Mesothelial cell of epicardium (in vitro differentiated cells): Measurements from ENCODE around the gene PDF. TPM values are rescaled to one million over a fixed set of nuclear protein-coding genes. Genes with fewer than 3 reads are reported as not detected.
A peak's percentile ranks its signal among the peaks of the same experiment; 100 is the strongest.

Experiments
- DNase-seq, 2 experiments: peaks; one replicate each; pipeline ENCODE4 v3.0.0; 2021; ENCODE audit warnings: low spot score in 2 of 2; ENCODE audit not compliant: unreplicated experiment in 2 of 2
- H3K27ac Mint-ChIP-seq: 2 replicates; pipeline ENCODE4 v1.8.0; 2021; ENCODE audit warnings: mixed read lengths
- H3K27me3 Mint-ChIP-seq: 2 replicates; pipeline ENCODE4 v1.8.0; 2021; ENCODE audit warnings: low read depth, mixed read lengths
- H3K36me3 Mint-ChIP-seq: 2 replicates; pipeline ENCODE4 v1.8.0; 2021; ENCODE audit warnings: mixed read lengths
- H3K4me1 Mint-ChIP-seq: 2 replicates; pipeline ENCODE4 v1.8.0; 2021; ENCODE audit warnings: mixed read lengths
- H3K4me3 Mint-ChIP-seq: 2 replicates; pipeline ENCODE4 v1.8.0; 2021; ENCODE audit warnings: mild to moderate bottlenecking, moderate library complexity, mixed read lengths
- H3K9me3 Mint-ChIP-seq: 2 replicates; pipeline ENCODE4 v1.8.0; 2021; ENCODE audit warnings: mixed read lengths
- total RNA-seq: library from RNA; stranded (reverse); gene quantifications from 3 replicates; pipeline ENCODE4 v1.2.1, GENCODE V29; 2021
- TF ChIP-seq, protein P1 (sequence below): fragments of 200-600 bp; sonication (generic); IDR thresholded peaks from one replicate; pipeline ENCODE4 v1.5.0; 2021; ENCODE audit warnings: antibody characterized with exemption; ENCODE audit not compliant: unreplicated experiment

The PDF gene
- total RNA-seq, 1 donor from 2014 or later: 14.1 TPM

DNA sequence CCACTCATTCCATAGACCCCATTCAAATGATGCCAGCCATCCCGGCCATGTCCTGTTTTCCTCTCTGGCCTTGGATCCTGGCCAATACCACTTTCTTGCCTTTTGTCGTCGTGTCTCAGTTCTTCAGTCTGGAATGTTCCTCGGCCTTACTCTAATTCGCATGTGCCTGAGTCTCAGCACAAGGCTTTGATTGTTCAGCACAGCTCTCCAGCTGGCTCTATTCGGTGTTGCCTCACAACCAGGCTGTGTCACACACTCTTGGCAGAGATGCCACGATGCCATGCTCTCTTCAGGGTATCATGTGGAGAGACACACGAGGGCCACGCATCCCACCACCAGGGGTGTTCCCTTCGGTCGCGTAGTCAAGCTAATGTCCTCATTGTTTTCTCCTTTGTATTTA, 21.1 kb downstream of the PDF start:
- Mint-ChIP-seq H3K27me3 (no peaks in the 10 kb centered on the region), H3K27ac (peak overlapping the region; percentile 0), H3K4me1 (peaks cover 9% of the 10 kb centered on the region), H3K9me3 (no peaks in the 10 kb centered on the region), H3K4me3 (peak overlapping the region; percentile 18), H3K36me3 (peaks cover 2% of the 10 kb centered on the region)
- TF ChIP-seq, protein P1, sequence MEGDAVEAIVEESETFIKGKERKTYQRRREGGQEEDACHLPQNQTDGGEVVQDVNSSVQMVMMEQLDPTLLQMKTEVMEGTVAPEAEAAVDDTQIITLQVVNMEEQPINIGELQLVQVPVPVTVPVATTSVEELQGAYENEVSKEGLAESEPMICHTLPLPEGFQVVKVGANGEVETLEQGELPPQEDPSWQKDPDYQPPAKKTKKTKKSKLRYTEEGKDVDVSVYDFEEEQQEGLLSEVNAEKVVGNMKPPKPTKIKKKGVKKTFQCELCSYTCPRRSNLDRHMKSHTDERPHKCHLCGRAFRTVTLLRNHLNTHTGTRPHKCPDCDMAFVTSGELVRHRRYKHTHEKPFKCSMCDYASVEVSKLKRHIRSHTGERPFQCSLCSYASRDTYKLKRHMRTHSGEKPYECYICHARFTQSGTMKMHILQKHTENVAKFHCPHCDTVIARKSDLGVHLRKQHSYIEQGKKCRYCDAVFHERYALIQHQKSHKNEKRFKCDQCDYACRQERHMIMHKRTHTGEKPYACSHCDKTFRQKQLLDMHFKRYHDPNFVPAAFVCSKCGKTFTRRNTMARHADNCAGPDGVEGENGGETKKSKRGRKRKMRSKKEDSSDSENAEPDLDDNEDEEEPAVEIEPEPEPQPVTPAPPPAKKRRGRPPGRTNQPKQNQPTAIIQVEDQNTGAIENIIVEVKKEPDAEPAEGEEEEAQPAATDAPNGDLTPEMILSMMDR: no peak
- no peak for DNase-seq

DNA sequence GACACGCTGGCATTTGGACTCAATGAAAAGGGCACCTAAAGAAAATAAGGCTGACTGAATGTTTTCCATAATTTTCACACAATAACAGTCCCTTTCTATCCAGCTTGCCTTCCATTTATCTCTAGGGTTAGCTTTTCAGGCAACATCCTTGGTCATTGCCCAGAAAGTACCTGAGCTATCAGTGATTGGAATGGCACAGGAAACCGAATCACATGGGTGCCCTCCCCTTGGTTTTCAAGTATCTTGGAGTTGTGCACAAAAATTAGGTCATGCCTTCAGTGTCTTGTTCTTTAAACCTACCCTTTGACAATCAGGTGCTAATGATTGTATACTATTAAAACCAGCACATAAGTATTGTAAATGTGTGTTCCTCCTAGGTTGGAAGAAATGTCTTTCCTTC, 22.5 kb downstream of the PDF start:
- no peak overlapping the region for H3K27ac Mint-ChIP-seq
- peaks cover 2% of the 10 kb centered on the region for H3K36me3 Mint-ChIP-seq
- H3K27me3 Mint-ChIP-seq: no peaks in the 10 kb centered on the region
- H3K4me1 Mint-ChIP-seq: peaks cover 7% of the 10 kb centered on the region
- DNase-seq: no peak
- H3K9me3 Mint-ChIP-seq: no peaks in the 10 kb centered on the region
- no peak overlapping the region for H3K4me3 Mint-ChIP-seq
- TF ChIP-seq, protein P1: no peak

DNA sequence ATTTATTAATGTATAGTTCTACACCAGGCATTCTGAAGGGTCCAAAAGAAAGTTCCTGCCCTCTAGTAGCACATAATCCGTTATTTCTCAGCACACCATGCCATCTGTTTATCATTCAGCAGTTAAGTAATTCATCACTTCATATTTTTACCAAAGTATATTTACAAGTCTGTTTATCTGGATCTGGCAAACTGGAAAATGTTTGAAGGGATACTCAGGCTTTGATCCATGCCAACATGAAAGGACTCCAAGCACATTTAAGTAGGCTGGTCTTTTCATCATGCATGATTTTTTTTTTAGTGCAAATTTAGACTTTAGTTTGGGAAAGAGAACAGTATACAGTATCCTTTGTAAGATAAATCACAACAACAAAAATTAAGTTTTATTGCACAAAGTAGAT, 23.3 kb downstream of the PDF start:
- Mint-ChIP-seq H3K4me1 (peaks cover 4% of the 10 kb centered on the region), H3K4me3 (no peak overlapping the region), H3K9me3 (no peaks in the 10 kb centered on the region), H3K27me3 (no peaks in the 10 kb centered on the region), H3K27ac (no peak overlapping the region), H3K36me3 (peaks cover 2% of the 10 kb centered on the region)
- no peak for DNase-seq
- TF ChIP-seq, protein P1: no peak

DNA sequence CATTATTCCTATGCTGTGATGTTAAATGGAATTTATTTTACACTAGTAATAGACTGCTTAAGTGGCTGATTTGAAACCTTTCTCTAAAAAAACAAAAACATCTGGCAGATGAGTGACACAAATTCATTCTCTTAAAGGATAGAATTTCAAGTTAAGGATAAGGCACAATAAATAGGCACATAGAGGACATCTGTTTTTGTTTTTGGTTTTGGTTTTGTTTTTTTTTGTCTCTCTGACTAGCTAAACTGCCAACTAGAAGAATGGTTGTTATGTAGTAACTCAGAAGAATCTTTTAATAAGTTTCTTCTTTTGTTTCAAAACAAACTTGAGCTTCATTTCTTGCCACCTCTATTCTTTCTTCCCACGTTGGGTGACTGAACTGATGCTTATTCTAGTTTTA, 24.4 kb downstream of the PDF start:
- no peak overlapping the region for H3K27ac Mint-ChIP-seq

DNA sequence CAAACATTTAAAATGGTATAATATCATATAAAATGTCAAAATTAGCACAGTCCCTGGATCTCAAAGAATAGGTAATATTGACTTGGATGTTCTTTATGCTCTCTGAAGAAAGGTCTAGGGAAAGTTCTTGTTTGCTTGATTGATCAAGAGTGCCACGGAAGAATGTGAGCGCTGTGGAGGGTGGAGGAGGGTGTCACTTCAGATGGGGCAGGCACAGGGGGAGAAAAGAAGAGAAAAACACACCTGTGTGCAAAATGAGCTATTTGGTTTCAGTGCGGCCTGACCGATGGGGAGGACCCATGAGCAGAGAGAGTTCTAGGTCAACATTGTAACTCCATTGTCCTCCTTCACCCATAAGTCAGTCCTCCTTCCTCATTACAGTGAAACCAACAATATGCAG, 28.1 kb downstream of the PDF start:
- Mint-ChIP-seq H3K4me1 (no peaks in the 10 kb centered on the region), H3K4me3 (no peak overlapping the region), H3K36me3 (peaks cover 16% of the 10 kb centered on the region), H3K27ac (no peak overlapping the region), H3K27me3 (no peaks in the 10 kb centered on the region), H3K9me3 (no peaks in the 10 kb centered on the region)
- TF ChIP-seq, protein P1: no peak
- DNase-seq: peak in 1 of 2 experiments; percentile 1

More for the DNA sequence above, 24.4 kb downstream of the PDF start:
- TF ChIP-seq, protein P1: no peak
- Mint-ChIP-seq H3K4me3 (no peak overlapping the region), H3K27me3 (no peaks in the 10 kb centered on the region), H3K36me3 (peaks cover 6% of the 10 kb centered on the region), H3K9me3 (no peaks in the 10 kb centered on the region), H3K4me1 (peaks cover 2% of the 10 kb centered on the region)
- no peak for DNase-seq

DNA sequence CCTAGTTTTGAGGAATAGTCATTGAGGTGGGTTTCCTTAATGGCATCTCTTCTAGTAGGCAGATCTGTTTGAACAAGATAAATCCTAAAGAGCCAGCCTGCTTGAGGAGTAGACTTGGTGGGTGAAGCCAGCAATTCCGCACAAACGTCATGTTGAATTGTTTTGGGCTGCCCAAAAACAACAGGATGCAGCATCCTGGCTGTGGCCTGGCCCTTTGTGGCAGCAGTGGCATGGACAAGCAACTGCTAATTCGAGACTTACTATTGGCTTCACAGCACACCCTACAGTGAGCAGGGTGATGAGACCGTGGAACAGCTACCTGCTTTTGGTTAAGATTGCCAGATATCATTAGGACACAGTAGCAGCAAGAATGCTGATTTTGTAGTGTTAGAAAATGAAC, 28.5 kb downstream of the PDF start:
- Mint-ChIP-seq H3K4me1 (no peaks in the 10 kb centered on the region), H3K36me3 (peaks cover 16% of the 10 kb centered on the region), H3K27ac (no peak overlapping the region), H3K9me3 (no peaks in the 10 kb centered on the region), H3K27me3 (no peaks in the 10 kb centered on the region), H3K4me3 (no peak overlapping the region)
- DNase-seq: peak in 1 of 2 experiments; percentile 26
- TF ChIP-seq, protein P1: no peak
